RPMI8226 (cell line): ENCODE data around the gene CIB4.

Experiments used
- DNase-seq: peaks from one replicate; pipeline ENCODE4 v3.0.0-alpha.2; 2015

CIB4 gene

DNA sequence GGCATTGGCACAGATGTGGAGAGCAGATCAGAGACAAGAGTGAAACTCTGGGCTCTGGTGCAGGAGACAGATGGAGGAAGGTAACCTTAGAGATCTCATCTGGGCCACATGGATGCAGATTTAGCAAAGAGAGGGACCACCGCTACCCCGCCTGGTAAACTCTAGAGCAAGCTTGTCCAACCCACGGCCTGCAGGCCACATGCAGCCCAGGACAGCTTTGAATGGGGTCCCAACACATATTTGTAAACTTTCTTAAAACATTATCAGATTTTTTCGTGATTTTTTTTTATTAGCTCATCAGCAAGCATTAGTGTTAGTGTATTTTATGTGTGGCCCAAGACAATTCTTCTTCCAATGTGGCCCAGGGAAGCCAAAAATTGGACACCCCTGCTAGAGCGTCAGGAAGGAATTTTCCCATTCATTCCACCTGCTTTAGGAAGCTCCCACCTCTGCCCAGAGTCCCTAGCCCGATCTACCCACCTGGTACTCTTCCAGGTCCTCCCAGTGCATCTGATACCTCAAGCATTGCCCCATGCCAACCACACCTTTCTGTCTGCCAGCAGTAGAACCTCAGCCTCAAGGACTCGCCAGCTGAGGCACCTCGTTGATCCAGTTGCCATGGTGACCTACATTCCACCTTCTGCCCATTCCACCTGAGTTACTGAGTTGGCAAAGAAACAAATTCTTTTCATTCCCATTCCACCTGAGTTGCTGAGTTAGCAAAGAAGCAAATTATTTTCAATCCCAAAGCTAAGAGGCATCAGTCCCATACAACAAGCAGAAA is at the start of gene CIB4:
TSS of gene CIB4 (minus strand) at position 586 of the 784 bp plus-strand sequence. CDS start at position 534, 52 bp downstream.
- no peak for DNase-seq

DNA sequence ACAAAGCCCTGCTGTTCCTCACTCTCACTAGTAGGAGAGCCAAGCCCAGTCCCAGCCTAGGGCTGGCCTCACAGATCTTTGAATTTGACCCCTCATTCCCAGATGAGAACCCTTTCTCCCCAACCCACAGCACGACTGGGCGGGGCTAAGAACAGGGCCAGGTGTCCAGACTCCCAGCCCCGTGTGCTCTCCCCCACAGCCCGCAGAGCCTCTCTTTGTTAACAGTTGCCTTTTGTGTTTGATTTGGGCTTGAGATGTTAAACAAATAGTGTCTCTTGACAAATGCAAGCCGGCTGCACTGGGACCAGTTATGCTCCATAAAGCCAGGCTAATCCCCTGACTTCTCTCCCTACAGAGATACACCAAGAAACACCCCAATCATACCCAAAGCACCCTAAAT is 46.6 kb upstream of the CIB4 start:
- no peak for DNase-seq

GRCh38 chr2:26687328-26687727 is 46.2 kb upstream of the CIB4 start:
- DNase-seq, result no peak

- peak; percentile 12 for DNase-seq
These were observed 45.0 kb upstream of the CIB4 start for GRCh38 chr2:26685989-26686839.

DNA sequence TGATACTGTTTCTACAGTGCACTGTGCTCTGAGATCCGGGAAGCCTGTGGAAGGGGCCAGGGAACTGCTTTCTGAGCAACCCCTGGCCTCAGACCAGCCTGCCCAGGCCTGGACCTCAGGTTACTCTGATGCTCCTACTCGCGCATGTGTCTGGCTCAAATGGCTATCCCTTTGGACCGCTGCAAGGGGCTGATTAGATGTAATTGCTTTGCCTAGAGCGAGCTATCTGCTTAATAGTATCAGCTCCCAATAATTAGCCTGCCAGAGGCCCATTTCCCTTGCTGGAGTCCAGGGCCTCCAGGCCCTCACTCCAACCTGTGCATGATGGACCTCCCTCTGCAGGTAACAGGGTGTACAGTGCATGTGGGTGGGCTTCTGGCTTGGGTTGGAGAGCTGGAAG is 44.2 kb upstream of the CIB4 start:
- no peak for DNase-seq

- DNase-seq, result no peak
These were observed 42.4 kb upstream of the CIB4 start for GRCh38 chr2:26683583-26683982.

GRCh38 chr2:26682155-26682554 is 41.0 kb upstream of the CIB4 start:
- DNase-seq, result no peak

GRCh38 chr2:26681656-26682055 is 40.5 kb upstream of the CIB4 start:
- DNase-seq, result no peak

DNA sequence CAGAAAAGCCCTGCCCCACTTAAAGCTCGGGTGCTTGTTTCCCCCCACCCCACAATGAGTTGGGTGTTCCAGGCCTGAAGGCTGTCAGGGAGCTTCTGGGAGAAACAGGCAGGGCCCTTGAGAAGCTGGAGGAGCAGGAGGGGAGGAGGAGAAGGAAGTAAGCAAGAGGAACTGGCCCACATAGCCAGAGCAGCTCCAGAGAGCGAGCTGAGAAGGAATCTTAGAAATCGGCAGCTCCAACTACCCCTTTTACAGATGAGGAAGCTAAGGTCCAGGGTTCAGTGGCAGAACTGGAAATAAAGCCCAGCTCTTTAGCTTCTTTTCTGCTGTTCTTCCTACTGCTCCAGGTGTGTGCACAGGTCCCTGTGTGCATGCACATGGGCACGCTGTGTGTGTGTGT is 38.7 kb upstream of the CIB4 start:
- DNase-seq, result no peak

- no peak for DNase-seq
These were observed 36.9 kb upstream of the CIB4 start for GRCh38 chr2:26678035-26678434.

- no peak for DNase-seq
These were observed 34.6 kb upstream of the CIB4 start for GRCh38 chr2:26675651-26676255.

DNA sequence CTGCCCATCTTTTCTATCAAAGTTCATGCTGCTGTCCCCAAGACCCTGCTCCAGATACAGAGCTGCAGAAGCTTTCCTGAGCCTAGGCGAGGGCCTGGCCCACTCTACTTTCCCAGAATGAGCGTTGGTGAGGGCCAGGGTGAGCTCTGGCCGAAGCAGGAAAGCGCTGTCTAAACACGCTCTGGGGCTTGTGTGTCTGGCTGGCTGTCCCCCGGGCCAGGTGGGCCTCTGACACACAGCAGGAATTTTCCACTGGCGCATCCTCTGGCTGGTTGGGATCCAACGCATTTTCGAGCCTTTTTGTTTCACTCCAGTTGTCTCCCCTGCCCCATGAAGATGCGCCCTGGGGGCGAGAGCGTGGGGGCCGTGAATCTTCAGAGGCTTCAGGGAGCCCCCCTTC is 33.6 kb upstream of the CIB4 start:
- no peak for DNase-seq

DNA sequence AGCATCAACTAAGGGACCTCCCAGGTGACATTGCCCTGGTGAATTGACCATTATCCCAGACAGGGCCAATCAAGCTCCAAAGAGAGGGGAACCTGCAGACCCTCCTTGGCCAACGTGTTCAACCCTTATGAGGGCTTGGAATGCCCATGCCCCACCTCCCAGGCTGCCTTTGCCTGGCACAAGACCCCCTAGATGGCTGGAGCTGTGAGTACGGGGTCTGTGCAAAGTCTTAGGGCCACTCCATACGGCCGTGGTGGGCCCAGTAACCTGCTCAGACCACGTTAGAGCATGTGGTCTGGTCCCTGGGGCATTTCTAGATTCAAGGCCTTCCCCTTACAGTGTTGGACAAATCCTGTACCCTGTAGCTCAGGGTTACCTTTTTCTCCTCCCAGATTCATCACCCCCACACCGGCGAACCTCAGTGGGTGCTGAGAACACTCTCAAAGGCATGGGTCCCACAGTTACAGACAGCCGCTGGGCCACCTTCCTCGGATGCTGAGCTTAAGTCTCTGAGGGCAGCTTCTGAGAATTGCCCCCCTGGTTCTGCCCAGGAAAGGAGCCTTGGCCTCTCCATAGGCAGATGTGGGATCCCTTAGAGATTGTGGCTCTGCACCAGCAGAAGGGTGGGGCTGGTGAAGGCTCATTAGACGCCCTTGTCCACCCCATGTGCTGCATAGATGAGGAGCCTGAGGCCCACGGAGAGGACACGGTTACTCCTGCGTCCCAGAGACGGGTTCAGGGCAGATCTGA is 33.0 kb upstream of the CIB4 start:
- no peak for DNase-seq

GRCh38 chr2:26672818-26673393 is 31.7 kb upstream of the CIB4 start:
- DNase-seq, result no peak

DNA sequence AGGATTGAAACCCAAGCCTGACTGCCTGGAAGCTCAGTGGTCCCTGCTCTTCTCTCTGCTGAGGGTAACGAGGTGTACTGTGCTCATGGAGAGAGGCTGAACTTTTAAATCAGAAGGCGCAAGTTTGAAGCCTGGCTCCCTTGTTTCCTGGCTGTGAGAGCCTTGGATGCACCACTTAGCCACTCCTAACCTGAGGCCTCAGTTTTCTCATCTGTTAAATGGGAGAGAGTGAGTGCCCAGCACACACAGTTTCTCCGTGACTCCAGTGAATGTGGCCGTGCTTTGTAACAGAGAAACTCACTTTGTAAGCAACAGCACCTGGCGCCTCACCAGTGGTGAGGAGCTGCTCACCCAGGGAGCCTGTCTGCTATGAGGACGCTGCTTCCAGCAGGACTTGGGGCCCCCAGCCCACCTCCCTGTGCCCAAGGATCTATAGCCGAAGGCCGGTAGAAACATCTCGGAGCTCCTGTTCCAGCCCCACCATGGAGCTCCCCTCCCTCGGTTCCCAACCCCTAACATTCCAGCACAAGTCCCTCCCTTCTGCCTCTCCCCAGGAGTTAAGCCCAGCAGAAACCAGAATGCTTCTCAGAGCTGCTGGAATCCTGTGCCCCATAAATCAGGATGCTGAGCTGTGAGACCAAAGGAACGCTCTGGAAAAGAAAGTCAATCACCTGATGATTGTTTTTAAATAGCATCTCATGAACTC is 31.1 kb upstream of the CIB4 start:
- DNase-seq, result no peak

- no peak for DNase-seq
These were observed 30.5 kb upstream of the CIB4 start for GRCh38 chr2:26671691-26672090.

DNA sequence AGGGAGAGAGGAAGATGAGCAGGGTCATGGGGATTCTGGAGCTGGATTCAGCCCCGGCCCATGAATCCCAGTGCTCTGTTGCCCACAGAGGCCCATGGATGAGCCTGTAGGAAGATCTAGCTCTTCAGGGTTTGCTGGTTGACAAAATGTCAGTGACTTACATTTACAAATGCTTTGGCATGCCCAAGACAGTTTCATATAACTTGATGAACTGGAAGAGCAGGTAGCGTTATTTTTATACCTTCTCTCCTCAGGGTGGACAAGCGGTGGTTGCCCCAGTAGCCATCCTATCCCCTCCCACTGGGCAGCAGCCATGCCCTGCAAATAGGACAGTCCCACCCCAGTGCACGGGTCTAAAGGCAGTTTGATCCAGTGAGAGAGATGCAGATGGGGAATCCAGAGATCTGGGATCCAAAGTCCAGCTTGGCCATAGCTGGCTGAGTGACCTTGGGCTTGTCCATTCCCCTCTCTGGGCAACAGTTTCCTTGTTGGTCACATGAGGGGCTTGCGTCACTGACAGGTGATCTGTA is 29.8 kb upstream of the CIB4 start:
- DNase-seq, result no peak

DNA sequence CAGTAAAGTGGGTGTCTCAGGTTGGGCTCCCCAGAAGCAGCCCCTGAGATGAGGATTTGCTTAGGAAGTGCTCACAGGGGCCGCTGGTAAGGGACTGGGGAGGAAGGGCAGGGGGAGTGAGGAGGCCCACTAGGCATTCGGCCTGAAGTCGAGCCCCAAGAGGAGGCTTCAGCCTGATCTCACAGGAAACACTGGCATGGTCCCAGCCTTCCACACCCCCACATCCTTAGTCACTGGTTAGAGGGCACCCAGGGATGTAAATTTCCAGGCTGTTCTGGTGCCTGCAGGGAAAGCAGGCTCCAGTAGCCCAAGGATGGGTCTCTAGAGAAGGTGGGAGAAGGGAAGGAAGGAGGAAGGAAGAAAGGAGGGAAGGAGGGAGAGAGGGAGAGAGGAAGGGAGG is 29.0 kb upstream of the CIB4 start:
- no peak for DNase-seq

DNA sequence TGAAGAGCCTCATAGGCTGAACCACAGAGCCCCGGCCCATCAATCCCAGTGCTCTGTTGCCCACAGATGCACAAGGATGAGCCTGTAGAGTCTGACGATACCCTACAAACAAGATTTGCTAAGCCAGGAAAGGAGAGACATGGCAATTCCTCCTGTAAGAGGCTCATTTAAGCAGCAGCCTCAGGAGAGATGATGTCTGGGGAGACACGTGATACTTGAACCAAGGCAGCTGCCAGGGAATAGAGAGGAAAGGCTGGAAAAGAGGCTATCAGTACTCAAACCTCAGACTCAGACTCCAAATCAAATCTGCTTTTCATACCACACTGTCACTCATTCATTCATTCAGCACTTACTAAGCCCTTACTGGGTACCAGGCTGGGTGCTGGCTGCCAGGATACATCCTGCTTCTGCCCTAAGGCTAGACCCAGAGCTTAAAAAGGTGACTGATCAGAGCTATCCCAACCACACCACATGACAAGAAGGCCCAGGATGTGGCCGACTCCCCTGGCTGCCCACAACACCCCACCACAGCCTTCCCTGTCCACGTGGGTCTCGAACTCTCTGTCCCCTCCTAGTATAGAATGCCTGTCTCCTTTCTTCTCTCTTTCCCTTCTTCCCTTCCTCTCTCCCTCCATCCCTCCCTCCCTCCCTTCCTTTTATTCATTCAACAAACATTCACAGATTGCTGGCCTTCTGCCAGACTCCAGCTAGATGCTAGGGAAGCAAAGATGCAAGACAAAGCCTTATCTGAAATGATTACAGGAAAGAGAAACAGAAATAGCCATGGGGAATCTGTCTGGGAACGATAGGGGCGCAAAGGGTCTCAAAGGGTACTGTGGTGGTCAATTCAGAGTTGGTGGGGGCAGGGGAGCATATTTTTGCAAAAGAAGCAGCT is 27.9 kb upstream of the CIB4 start:
- DNase-seq, result no peak

DNA sequence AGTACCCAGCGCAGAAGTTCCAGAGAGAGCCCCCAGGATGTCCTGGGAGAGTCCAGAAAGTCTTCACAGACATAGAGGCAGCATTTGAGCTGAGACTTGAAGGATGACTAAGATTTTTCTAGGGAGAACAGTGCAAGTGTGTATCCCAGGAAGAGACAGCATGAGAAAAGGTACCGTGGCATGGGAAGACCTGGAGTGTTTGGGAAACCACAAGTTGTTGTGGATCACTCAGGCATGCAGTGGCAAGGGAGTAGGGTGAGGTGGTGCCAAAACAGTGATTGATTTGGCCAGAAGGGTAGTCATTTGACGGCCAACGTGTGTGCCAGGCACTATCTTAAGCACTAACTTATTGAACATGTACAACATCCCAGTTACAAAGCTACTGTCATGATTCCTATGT is 26.9 kb upstream of the CIB4 start:
- no peak for DNase-seq

DNA sequence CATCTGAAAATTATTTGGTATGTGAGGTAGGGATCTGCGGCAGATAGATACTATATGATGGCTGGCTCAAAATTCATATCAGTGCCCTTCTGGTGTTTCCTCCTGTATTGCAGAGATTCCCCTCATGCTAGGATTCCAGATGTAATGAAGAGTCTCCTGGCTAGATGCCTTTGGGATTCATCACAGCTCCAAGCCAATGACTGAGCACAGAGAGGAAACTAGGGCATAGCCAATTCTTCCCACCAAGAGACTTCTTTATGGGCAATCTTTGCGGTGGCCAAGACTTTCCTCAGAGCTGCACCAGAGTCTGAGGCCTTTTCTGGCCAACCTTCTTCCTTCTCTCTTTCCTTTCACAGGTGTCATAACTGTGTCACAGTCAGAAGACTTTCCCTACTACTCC is 25.5 kb upstream of the CIB4 start:
- DNase-seq, result no peak
